PC-9 (cell line): ENCODE data around the gene AOAH. TPM values are rescaled to one million over a fixed set of nuclear protein-coding genes. Genes with fewer than 3 reads are reported as not detected.
A peak's percentile ranks its signal among the peaks of the same experiment; 100 is the strongest.

ENCODE experiments used
- BruUV-seq: library from RNA; stranded (reverse); fragments of 400-500 nt; replicated peaks from 2 replicates; lab custom pipeline; 2021; lab: Mats Ljungman, UMichigan
- CTCF ChIA-PET: fragments of 300-600 bp; sonication (Branson Sonifier 250); formaldehyde crosslinking; loops from one replicate; lab custom pipeline; 2022; ENCODE audit warnings: antibody characterized with exemption; lab: Charles Lee
- POLR2A ChIA-PET: fragments of 300-600 bp; sonication (Branson Sonifier 250); formaldehyde crosslinking; loops from one replicate; lab custom pipeline; 2022; ENCODE audit warnings: antibody characterized with exemption; ENCODE audit not compliant: unreplicated experiment; lab: Charles Lee
- DNase-seq, 2 experiments: peaks; one replicate each; pipeline versions ENCODE4 v3.0.0 to v3.0.0-alpha.2; 2015 to 2022; ENCODE audit warnings: mixed read lengths in 1 of 2
- H2AFZ ChIP-seq: fragments of 200-600 bp; sonication (generic); 2 replicates; pipeline ENCODE4 v1.8.1; 2017; ENCODE audit warnings: antibody characterized with exemption
- H3F3A ChIP-seq: fragments of 200-600 bp; sonication (generic); 2 replicates; pipeline ENCODE4 v1.8.1; 2017; ENCODE audit warnings: antibody characterized with exemption, mild to moderate bottlenecking, low read depth; ENCODE audit not compliant: insufficient read depth
- H3K27ac ChIP-seq: fragments of 200-600 bp; sonication (generic); 2 replicates; pipeline ENCODE4 v1.6.1; 2016; ENCODE audit warnings: mixed run types
- H3K27me3 ChIP-seq: fragments of 200-600 bp; sonication (generic); 2 replicates; pipeline ENCODE4 v1.6.1; 2016; ENCODE audit warnings: low read depth, mixed run types; ENCODE audit not compliant: insufficient read depth
- H3K36me3 ChIP-seq: fragments of 200-600 bp; sonication (generic); 2 replicates; pipeline ENCODE4 v1.6.1; 2016; ENCODE audit warnings: low read depth, mixed run types
- H3K4me1 ChIP-seq: fragments of 200-600 bp; sonication (generic); replicated peaks from 2 replicates; pipeline ENCODE4 v1.6.1; 2016; ENCODE audit warnings: mixed run types; ENCODE audit not compliant: insufficient read depth
- H3K4me2 ChIP-seq: fragments of 200-600 bp; sonication (generic); 2 replicates; pipeline ENCODE4 v1.6.1; 2017; ENCODE audit warnings: mixed run types
- H3K4me3 ChIP-seq: fragments of 200-600 bp; sonication (generic); 2 replicates; pipeline ENCODE4 v1.6.1; 2016; ENCODE audit warnings: mixed run types
- H3K79me2 ChIP-seq: fragments of 200-600 bp; sonication (generic); 2 replicates; pipeline ENCODE4 v1.6.1; 2017; ENCODE audit warnings: low read depth, mixed run types
- H3K9me2 ChIP-seq: fragments of 200-600 bp; sonication (generic); 2 replicates; pipeline ENCODE4 v1.8.1; 2017; ENCODE audit warnings: mild to moderate bottlenecking; ENCODE audit not compliant: insufficient read depth
- H3K9me3 ChIP-seq: fragments of 200-600 bp; sonication (generic); 2 replicates; pipeline ENCODE4 v1.8.1; 2016; ENCODE audit warnings: low read depth; ENCODE audit not compliant: insufficient read depth
- H4K20me1 ChIP-seq: fragments of 200-600 bp; sonication (generic); 2 replicates; pipeline ENCODE4 v1.8.1; 2017; ENCODE audit not compliant: insufficient read depth
- EZH2 ChIP-seq: fragments of 200-600 bp; sonication (generic); IDR thresholded peaks from 2 replicates; pipeline ENCODE4 v1.8.0; 2017; ENCODE audit warnings: antibody characterized with exemption, low read depth
- intact Hi-C: fragments of 100-400 bp; cut with micrococcal nuclease; formaldehyde crosslinking; loops from one replicate; pipeline ENCODE4 v1.10.0; 2022; ENCODE audit not compliant: unreplicated experiment
- total RNA-seq: library from RNA; stranded (reverse); gene quantifications from 2 replicates; pipeline ENCODE4 v1.2.3, GENCODE V29; 2021
- TF ChIP-seq, protein P1 (sequence below): fragments of 200-600 bp; sonication (generic); conservative IDR thresholded peaks from 2 replicates; pipeline ENCODE4 v1.6.1; 2017; ENCODE audit warnings: mixed run types, antibody characterized with exemption, mild to moderate bottlenecking, moderate library complexity

The AOAH gene
- total RNA-seq, 1 experiment from 2014 or later, result not detected

DNA sequence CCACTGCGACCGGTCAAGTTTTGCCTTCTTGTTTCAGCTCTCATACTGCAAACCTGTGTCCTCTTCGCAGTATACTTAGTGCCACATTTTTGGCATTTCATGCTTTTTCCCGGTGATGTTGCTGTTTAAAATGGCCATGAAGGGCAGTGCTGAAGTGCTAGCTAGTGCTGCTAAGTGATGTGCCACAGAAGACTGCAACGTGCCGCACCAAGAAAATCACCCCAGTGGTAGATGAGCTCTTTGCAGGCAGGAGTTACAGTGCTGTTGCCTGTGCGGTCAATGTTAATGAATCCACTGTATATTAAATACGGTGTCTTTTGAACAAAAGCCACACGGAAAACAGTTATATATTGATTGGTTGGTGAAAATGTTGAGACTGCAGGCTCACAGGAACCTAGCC is 214.3 kb downstream of the AOAH start:
- Histone ChIP-seq H3K9me3 (no peaks in the 10 kb centered on the region), H2AFZ (no peak overlapping the region), H3K4me1 (no peaks in the 10 kb centered on the region), H3K36me3 (no peaks in the 10 kb centered on the region), H3K27ac (no peak overlapping the region), H4K20me1 (no peaks in the 10 kb centered on the region), H3F3A (no peaks in the 10 kb centered on the region), H3K4me3 (no peak overlapping the region), H3K4me2 (no peak overlapping the region), H3K9me2 (no peaks in the 10 kb centered on the region), H3K79me2 (no peaks in the 10 kb centered on the region), H3K27me3 (peaks cover 61% of the 10 kb centered on the region)
- POLR2A ChIA-PET, result no interaction called here
- peak in 1 of 2 experiments; percentile 29 for DNase-seq
- BruUV-seq, result no TSS peak
- intact Hi-C loops, result no loop called here
- CTCF ChIA-PET, result interaction anchor here (0.6 kb wide), 1 partner anchor 457 kb away, joined by 3 read pairs; no protein-coding TSS in a partner anchor
- TF ChIP-seq EZH2, result no peak
- TF ChIP-seq, protein P1, sequence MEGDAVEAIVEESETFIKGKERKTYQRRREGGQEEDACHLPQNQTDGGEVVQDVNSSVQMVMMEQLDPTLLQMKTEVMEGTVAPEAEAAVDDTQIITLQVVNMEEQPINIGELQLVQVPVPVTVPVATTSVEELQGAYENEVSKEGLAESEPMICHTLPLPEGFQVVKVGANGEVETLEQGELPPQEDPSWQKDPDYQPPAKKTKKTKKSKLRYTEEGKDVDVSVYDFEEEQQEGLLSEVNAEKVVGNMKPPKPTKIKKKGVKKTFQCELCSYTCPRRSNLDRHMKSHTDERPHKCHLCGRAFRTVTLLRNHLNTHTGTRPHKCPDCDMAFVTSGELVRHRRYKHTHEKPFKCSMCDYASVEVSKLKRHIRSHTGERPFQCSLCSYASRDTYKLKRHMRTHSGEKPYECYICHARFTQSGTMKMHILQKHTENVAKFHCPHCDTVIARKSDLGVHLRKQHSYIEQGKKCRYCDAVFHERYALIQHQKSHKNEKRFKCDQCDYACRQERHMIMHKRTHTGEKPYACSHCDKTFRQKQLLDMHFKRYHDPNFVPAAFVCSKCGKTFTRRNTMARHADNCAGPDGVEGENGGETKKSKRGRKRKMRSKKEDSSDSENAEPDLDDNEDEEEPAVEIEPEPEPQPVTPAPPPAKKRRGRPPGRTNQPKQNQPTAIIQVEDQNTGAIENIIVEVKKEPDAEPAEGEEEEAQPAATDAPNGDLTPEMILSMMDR, result no peak

DNA sequence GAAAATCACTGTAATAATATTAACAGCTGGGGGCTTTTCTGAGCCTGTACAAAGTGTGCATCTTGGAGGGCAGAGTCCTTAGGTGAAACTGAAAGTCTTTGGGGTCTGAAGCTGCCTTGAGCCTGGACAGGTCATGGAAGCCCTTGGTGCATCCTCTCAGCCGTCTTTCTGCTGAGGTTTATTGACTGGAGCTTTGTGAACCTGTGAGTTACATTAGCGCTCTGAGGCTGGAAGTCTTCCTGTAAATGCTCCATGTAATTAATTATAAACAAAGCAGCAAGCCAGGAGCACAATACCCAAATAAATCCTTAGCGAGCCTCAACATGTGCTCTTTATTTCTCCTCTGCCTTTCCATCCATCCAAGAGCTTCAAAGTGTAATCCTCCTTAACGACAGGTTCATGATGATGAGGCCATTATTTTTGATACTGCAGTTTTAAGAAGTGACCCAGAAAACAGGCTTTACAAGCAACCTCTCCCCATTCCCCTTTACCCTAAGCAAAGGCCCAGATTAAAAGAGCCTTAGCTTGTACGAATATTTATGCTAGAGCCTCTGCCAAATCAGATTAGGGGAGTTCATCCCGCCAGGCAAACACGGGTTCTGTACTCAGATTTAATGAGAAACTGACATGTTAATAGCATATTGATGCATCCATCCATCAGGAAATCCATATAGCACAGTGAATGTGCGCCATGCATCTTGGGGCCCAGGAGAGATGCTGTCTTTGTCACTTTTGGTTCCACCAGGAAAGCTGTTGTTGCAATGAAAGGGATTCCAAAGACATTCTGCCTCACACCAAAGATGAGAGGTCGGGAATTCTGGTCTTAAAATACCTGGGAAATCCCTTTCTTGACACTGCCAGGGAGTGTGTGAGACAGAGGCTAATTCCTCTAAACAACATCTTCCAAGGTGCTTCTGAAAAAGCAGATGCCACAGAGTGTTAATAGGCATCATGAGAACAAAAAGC is 216.5 kb downstream of the AOAH start:
- CTCF ChIA-PET, result no interaction called here
- peak in 1 of 2 experiments; percentile 29 for DNase-seq
- POLR2A ChIA-PET, result no interaction called here
- Histone ChIP-seq H3K4me3 (no peak overlapping the region), H3F3A (no peaks in the 10 kb centered on the region), H3K27ac (no peak overlapping the region), H3K36me3 (no peaks in the 10 kb centered on the region), H2AFZ (no peak overlapping the region), H3K4me2 (no peak overlapping the region), H4K20me1 (no peaks in the 10 kb centered on the region), H3K9me2 (no peaks in the 10 kb centered on the region), H3K79me2 (no peaks in the 10 kb centered on the region), H3K27me3 (peaks cover 81% of the 10 kb centered on the region), H3K4me1 (no peaks in the 10 kb centered on the region), H3K9me3 (no peaks in the 10 kb centered on the region)
- intact Hi-C loops, result no loop called here
- TF ChIP-seq, protein P1, result no peak
- no peak for TF ChIP-seq EZH2
- BruUV-seq, result no TSS peak

DNA sequence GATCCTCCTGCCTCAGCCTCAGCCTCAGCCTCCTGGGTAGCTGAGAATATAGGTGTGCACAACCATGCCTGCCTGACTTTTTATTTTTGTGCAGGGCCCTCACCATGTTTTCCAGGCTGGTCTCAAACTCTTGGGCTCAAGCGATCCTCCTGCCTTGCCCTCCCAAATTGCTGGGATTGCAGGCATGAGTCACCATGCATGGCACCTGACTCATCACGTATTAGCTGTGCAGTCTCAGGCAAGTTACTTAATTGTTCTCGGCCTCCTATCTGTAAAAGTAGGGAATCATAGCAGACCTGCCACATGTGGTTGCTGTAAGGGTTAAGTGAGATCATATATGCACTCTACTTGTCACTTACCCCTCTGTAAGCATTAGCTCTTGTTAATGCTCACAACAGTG is 217.5 kb downstream of the AOAH start:
- no peak for TF ChIP-seq EZH2
- TF ChIP-seq, protein P1, result no peak
- Histone ChIP-seq H3F3A (no peaks in the 10 kb centered on the region), H2AFZ (no peak overlapping the region), H4K20me1 (no peaks in the 10 kb centered on the region), H3K79me2 (no peaks in the 10 kb centered on the region), H3K9me3 (no peaks in the 10 kb centered on the region), H3K4me1 (no peaks in the 10 kb centered on the region), H3K4me3 (no peak overlapping the region), H3K36me3 (no peaks in the 10 kb centered on the region), H3K4me2 (no peak overlapping the region), H3K9me2 (no peaks in the 10 kb centered on the region), H3K27me3 (peaks cover 87% of the 10 kb centered on the region), H3K27ac (no peak overlapping the region)
- POLR2A ChIA-PET, result no interaction called here
- intact Hi-C loops, result no loop called here
- no peak for DNase-seq
- CTCF ChIA-PET, result no interaction called here
- BruUV-seq, result no TSS peak
